Natural killer cell (primary cell): ENCODE measurements around the gene ZNF407. TPM values are rescaled to one million over a fixed set of nuclear protein-coding genes. Genes with fewer than 3 reads are reported as not detected.

Source experiments
- ATAC-seq, 3 donors: fragments of 150-1000 bp in 2 of 3; fragments of 200-7000 bp in 1 of 3; cut with Tn5 transposase; 1 replicate in 1 of 3; 2 replicates in 2 of 3; pipeline ENCODE4 v1.10.0; 2021; ENCODE audit warnings: mild to moderate bottlenecking in 2 of 3, moderate library complexity in 2 of 3
- DNase-seq, 2 donors: peaks; one replicate each; pipeline versions ENCODE4 v3.0.0 to v3.0.0-alpha.2; 2013 to 2021; ENCODE audit warnings: mixed read lengths in 1 of 2
- H3K27ac ChIP-seq: one replicate; pipeline ENCODE4 v1.5.1; 2013; ENCODE audit warnings: mild to moderate bottlenecking, low read length
- H3K27me3 ChIP-seq: one replicate; pipeline ENCODE4 v1.6.1; 2013; ENCODE audit warnings: low read length; ENCODE audit not compliant: control insufficient read depth, insufficient read depth
- H3K36me3 ChIP-seq: one replicate; pipeline ENCODE4 v1.6.1; 2013; ENCODE audit warnings: low read length; ENCODE audit not compliant: control insufficient read depth, insufficient read depth
- H3K4me1 ChIP-seq: one replicate; pipeline ENCODE4 v1.6.1; 2013; ENCODE audit warnings: low read length; ENCODE audit not compliant: control insufficient read depth, insufficient read depth
- H3K4me3 ChIP-seq: one replicate; pipeline ENCODE4 v1.5.1; 2013; ENCODE audit warnings: low read length
- H3K9me3 ChIP-seq: one replicate; pipeline ENCODE4 v1.6.1; 2013; ENCODE audit warnings: low read length; ENCODE audit not compliant: control insufficient read depth, insufficient read depth
- H3K27ac Mint-ChIP-seq, 2 donors: one replicate each; pipeline ENCODE4 v1.8.0; 2022; ENCODE audit warnings: mild to moderate bottlenecking in 2 of 2, mixed read lengths in 2 of 2, moderate library complexity in 1 of 2
- H3K27me3 Mint-ChIP-seq, 2 donors: one replicate each; pipeline ENCODE4 v1.8.0; 2022; ENCODE audit warnings: low read depth in 2 of 2, mixed read lengths in 2 of 2
- H3K36me3 Mint-ChIP-seq: one replicate; pipeline ENCODE4 v1.8.0; 2022; ENCODE audit warnings: mixed read lengths
- H3K4me1 Mint-ChIP-seq, 2 donors: one replicate each; pipeline ENCODE4 v1.8.0; 2022; ENCODE audit warnings: mixed read lengths in 2 of 2
- H3K4me3 Mint-ChIP-seq: one replicate; pipeline ENCODE4 v1.8.0; 2022; ENCODE audit warnings: mild to moderate bottlenecking, moderate library complexity, mixed read lengths
- H3K9me3 Mint-ChIP-seq, 2 donors: one replicate each; pipeline ENCODE4 v1.8.0; 2022; ENCODE audit warnings: mixed read lengths in 2 of 2
- WGBS: methylation state at CpG from one replicate; pipeline ENCODE4 v1.1.7; 2013; ENCODE audit warnings: missing lambda C conversion rate; ENCODE audit not compliant: insufficient coverage; 5-methylcytosine and 5-hydroxymethylcytosine counted together
- intact Hi-C: fragments of 100-400 bp; cut with micrococcal nuclease; formaldehyde crosslinking; loops from one replicate; pipeline ENCODE4 v1.14.2; 2022
- total RNA-seq, 4 donors: library from RNA; stranded (reverse); fragments of 120-200 nt in 1 of 4; gene quantifications; one replicate each; pipeline versions ENCODE4 v1.2.3 to v1.2.4, GENCODE V29; 2013 to 2022
- TF ChIP-seq, protein P1 (sequence below): fragments of 200-600 bp; IDR thresholded peaks from one replicate; pipeline ENCODE4 v1.8.0; 2022; ENCODE audit warnings: antibody characterized with exemption

The ZNF407 gene
- total RNA-seq, 3 donors from 2014 or later (not counting 1 experiment from before 2014, with no cell fraction given) = 28.4 to 36.7 (median 36.3) TPM

DNA sequence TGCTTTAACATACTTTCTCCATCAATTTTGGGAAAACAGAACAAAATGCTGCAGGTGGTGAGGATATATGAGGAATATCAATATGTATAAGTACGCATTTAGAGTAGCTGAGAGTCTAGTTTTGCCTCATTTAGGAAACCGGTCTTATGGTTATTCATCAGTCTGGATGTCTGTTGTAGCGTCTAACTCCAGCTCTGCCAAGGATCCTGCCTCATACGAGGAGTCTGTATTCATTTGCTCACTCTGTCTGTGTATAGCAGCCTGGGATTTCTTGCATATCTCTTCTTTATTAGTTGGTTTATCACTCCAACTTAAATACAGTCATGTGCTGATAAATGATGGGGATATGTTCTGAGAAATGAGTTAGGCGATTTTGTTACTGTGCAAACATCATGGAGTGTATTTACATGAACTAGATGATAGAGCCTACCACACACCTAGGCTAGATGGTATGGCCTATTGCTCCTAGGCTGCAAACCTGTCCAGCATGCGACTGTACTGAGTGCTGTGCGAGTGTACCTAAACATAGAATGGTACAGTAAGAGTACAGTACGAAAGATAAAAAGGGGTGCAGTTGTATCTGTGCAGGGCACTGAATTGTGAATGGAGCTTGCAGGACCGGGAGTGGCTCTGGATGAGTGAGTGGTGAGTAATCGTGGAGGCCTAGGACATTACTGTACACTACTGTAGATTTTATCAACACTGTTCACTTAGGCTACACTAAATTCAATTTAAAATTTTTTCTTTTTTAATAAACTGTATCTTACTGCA is 148.1 kb downstream of the ZNF407 start:
- no peaks in the 10 kb centered on the region for H3K9me3 Mint-ChIP-seq
- no peak for DNase-seq
- no peak overlapping the region for H3K4me3 ChIP-seq
- H3K27me3 Mint-ChIP-seq = no peaks in the 10 kb centered on the region
- no peaks in the 10 kb centered on the region for H3K27me3 ChIP-seq
- no peak for ATAC-seq
- H3K9me3 ChIP-seq = no peaks in the 10 kb centered on the region
- no peaks in the 10 kb centered on the region for H3K36me3 ChIP-seq
- no peak overlapping the region for H3K4me3 Mint-ChIP-seq
- 97% methylated on average over 7 of the region's 10 CpGs for WGBS
- TF ChIP-seq, protein P1, sequence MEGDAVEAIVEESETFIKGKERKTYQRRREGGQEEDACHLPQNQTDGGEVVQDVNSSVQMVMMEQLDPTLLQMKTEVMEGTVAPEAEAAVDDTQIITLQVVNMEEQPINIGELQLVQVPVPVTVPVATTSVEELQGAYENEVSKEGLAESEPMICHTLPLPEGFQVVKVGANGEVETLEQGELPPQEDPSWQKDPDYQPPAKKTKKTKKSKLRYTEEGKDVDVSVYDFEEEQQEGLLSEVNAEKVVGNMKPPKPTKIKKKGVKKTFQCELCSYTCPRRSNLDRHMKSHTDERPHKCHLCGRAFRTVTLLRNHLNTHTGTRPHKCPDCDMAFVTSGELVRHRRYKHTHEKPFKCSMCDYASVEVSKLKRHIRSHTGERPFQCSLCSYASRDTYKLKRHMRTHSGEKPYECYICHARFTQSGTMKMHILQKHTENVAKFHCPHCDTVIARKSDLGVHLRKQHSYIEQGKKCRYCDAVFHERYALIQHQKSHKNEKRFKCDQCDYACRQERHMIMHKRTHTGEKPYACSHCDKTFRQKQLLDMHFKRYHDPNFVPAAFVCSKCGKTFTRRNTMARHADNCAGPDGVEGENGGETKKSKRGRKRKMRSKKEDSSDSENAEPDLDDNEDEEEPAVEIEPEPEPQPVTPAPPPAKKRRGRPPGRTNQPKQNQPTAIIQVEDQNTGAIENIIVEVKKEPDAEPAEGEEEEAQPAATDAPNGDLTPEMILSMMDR = no peak
- peaks cover 8 to 17% of the 10 kb centered on the region in 2 donors for H3K4me1 Mint-ChIP-seq
- intact Hi-C loops = no loop called here
- H3K27ac Mint-ChIP-seq = no peak overlapping the region
- H3K36me3 Mint-ChIP-seq = no peaks in the 10 kb centered on the region
- no peaks in the 10 kb centered on the region for H3K4me1 ChIP-seq
- H3K27ac ChIP-seq = no peak overlapping the region

DNA sequence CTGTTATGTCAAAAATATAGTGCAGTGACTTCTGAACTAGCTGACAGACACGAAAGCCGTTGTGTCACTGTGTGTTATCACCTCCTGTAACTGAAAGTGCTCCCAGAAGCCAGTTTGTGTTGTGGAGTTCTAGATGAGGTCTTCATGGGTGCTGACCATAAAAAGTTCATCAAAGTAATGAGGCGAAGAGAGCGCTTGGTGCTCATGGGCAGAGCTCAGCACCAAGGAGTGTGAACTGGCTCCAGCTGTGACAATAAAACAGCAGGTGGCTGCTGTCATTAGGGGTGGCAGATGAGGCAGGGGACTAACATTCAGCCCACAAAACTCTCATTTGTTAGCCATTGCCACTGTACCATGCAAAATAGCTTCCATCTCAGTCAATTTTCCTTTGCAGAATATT is 151.1 kb downstream of the ZNF407 start:
- intact Hi-C loops = no loop called here
- Histone ChIP-seq H3K36me3 (no peaks in the 10 kb centered on the region), H3K4me1 (no peaks in the 10 kb centered on the region), H3K4me3 (no peak overlapping the region), H3K27me3 (no peaks in the 10 kb centered on the region), H3K27ac (no peak overlapping the region), H3K9me3 (no peaks in the 10 kb centered on the region)
- H3K4me3 Mint-ChIP-seq = no peak overlapping the region
- no peak for DNase-seq
- no peaks in the 10 kb centered on the region for H3K9me3 Mint-ChIP-seq
- 91% methylated on average over 4 of the region's 4 CpGs for WGBS
- TF ChIP-seq, protein P1 = no peak
- no peaks in the 10 kb centered on the region for H3K27me3 Mint-ChIP-seq
- no peaks in the 10 kb centered on the region for H3K36me3 Mint-ChIP-seq
- H3K4me1 Mint-ChIP-seq = peaks cover 0 to 8% of the 10 kb centered on the region in 2 donors
- ATAC-seq = no peak
- H3K27ac Mint-ChIP-seq = no peak overlapping the region

DNA sequence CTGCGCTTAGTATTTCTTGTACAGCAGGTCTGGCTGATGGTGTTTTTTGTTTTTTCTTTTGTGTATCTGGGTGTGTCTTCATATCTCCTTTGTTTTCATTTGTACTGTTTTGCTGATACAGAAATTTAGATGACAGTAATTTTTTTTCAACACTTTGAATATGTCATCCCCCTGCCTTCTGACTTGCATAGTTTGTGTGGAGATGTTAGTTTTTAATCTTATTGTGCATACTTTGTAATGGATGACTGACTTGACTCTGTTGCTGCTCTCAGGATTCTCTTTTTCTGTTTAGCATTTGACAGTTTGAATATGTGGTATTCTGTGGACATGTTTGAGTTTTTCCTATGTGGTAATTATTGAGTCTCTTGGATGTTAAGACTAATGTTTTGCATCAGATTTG is 161.3 kb downstream of the ZNF407 start:
- TF ChIP-seq, protein P1 = no peak
- Histone ChIP-seq H3K36me3 (no peaks in the 10 kb centered on the region), H3K27ac (no peak overlapping the region), H3K27me3 (no peaks in the 10 kb centered on the region), H3K4me3 (no peak overlapping the region), H3K9me3 (no peaks in the 10 kb centered on the region), H3K4me1 (no peaks in the 10 kb centered on the region)
- 100% methylated on average over 1 of the region's 1 CpG for WGBS
- H3K4me1 Mint-ChIP-seq = peaks cover 14 to 24% of the 10 kb centered on the region in 2 donors
- intact Hi-C loops = no loop called here
- H3K36me3 Mint-ChIP-seq = peaks cover 12% of the 10 kb centered on the region
- no peak for ATAC-seq
- H3K4me3 Mint-ChIP-seq = no peak overlapping the region
- no peaks in the 10 kb centered on the region for H3K27me3 Mint-ChIP-seq
- H3K27ac Mint-ChIP-seq = no peak overlapping the region
- peaks cover 5 to 7% of the 10 kb centered on the region in 2 donors for H3K9me3 Mint-ChIP-seq
- no peak for DNase-seq

DNA sequence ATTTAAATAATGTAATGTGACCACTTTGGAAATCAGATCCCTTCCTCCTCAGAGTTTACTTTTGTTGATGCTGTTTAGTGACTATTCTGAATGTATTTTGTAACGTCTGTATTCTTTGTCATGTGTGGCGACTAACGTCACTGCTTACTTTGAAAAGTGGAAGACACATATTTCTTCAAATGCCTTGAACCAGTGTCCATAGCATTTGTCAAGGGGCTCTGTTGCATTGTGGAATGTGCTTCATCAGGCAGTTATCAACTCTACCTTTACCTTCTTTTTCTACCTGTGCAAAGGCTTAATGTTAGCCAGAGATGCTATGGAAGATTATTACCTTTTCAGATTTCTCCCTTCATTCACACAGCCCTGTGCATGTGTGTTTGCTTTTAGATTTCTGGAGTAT is 162.4 kb downstream of the ZNF407 start:
- Mint-ChIP-seq H3K27ac (no peak overlapping the region), H3K27me3 (no peaks in the 10 kb centered on the region), H3K36me3 (peaks cover 16% of the 10 kb centered on the region), H3K4me1 (peaks cover 13 to 16% of the 10 kb centered on the region in 2 donors), H3K4me3 (no peak overlapping the region), H3K9me3 (peaks cover 5 to 8% of the 10 kb centered on the region in 2 donors)
- intact Hi-C loops = no loop called here
- Histone ChIP-seq H3K4me1 (no peaks in the 10 kb centered on the region), H3K36me3 (no peaks in the 10 kb centered on the region), H3K9me3 (no peaks in the 10 kb centered on the region), H3K27ac (no peak overlapping the region), H3K27me3 (no peaks in the 10 kb centered on the region), H3K4me3 (no peak overlapping the region)
- no peak for DNase-seq
- no peak for ATAC-seq
- TF ChIP-seq, protein P1 = no peak
- WGBS = 96% methylated on average over 3 of the region's 3 CpGs
